ENCODE results near the gene NKAIN2. TPM values are rescaled to one million over a fixed set of nuclear protein-coding genes. Genes with fewer than 3 reads are reported as not detected.

Gene NKAIN2
- total and polyA plus RNA-seq, 2 donors (not counting 3 experiments of a cell fraction or from before 2014, with no cell fraction given): 0.03 TPM; not detected in 1

- Histone ChIP-seq H3K9me1 (replicated peaks; ENCODE audit: control insufficient read depth, extremely low read depth, insufficient read depth, low read length) (no peaks in the 10 kb centered on the region), H3K27ac (ENCODE audit: insufficient read depth, low read depth, low read length) (no peak overlapping the region), H3K4me2 (ENCODE audit: insufficient read depth, low read length) (no peak overlapping the region), H3K27me3 (ENCODE audit: control insufficient read depth in 2 of 2, insufficient read depth in 2 of 2, low read length in 2 of 2) (no peaks in the 10 kb centered on the region), H3K4me3 (replicated peaks in 1 of 3; ENCODE audit: insufficient read depth in 1 of 3, low read depth in 1 of 3, low read length in 3 of 3) (no peak overlapping the region), H3K9me3 (replicated peaks; ENCODE audit: control insufficient read depth, insufficient read depth, low read length) (no peaks in the 10 kb centered on the region), H4K20me1 (replicated peaks; ENCODE audit: control insufficient read depth, extremely low read depth, insufficient read depth, low read length) (no peaks in the 10 kb centered on the region), H2AFZ (ENCODE audit: low read depth, low read length) (no peak overlapping the region), H3K36me3 (ENCODE audit: control insufficient read depth in 2 of 2, extremely low read depth in 1 of 2, insufficient read depth in 2 of 2, low read length in 2 of 2) (no peaks in the 10 kb centered on the region), H3K79me2 (ENCODE audit: control insufficient read depth, insufficient read depth, low read length) (no peaks in the 10 kb centered on the region), H3K4me1 (ENCODE audit: control insufficient read depth, extremely low read depth, insufficient read depth, low read length) (no peaks in the 10 kb centered on the region), H3K9ac (replicated peaks; ENCODE audit: extremely low read depth, insufficient read depth, low read length) (no peak overlapping the region)
- FAIRE-seq (no peak), DNase-seq (ENCODE audit: low read depth, low spot score) (no peak)
- no peak for TF ChIP-seq MYC (IDR thresholded peaks at IDR 0.05; ENCODE audit: low read depth, low read length)
- no peak for TF ChIP-seq JUN (IDR thresholded peaks at IDR 0.05; ENCODE audit: borderline replicate concordance, insufficient read depth, insufficient read length, low read depth)
- no peak for TF ChIP-seq EZH2 (IDR thresholded peaks at IDR 0.05; ENCODE audit: borderline replicate concordance, low read depth, low read length, severe bottlenecking)
- no peak for TF ChIP-seq CTCF (IDR thresholded peaks at IDR 0.05; ENCODE audit: extremely low read depth in 1 of 2, insufficient read depth in 1 of 2, low read depth in 1 of 2, low read length in 2 of 2)
- TF ChIP-seq FOS (IDR thresholded peaks at IDR 0.05; ENCODE audit: borderline replicate concordance, insufficient read depth, low read length): no peak
- no peak for TF ChIP-seq MAX (IDR thresholded peaks at IDR 0.05; ENCODE audit: insufficient read depth, insufficient read length)
- ChIA-PET CTCF (interaction anchor here (0.6 to 2.4 kb wide), 12 partner anchors 14 to 1268 kb away, joined by 3 to 35 read pairs (median 3); no protein-coding TSS in a partner anchor), POLR2A (no interaction called here)
- no TSS peak for BruUV-seq (replicated peaks)
- dilution Hi-C loops (cut with MboI; ENCODE audit: extremely low pct_ligation_motif_present, low sequenced_read_pairs): no loop called here
- intact Hi-C loops (cut with micrococcal nuclease): loop anchor here (10.0 kb wide), 1 partner anchor 1384 kb away; no protein-coding TSS in a partner anchor
Observed at GRCh38 chr6:124798942-124799496, 995.4 kb downstream of the NKAIN2 start.
